Measurements from ENCODE around the gene BTBD17.

The BTBD17 gene

GRCh38 chr17:74354123-74354522, 7.5 kb downstream of the BTBD17 start:
- H3K4me2 ChIP-seq (ENCODE audit: low read depth, low read length, poor library complexity, severe bottlenecking) = no peak overlapping the region
- H3K27ac ChIP-seq (ENCODE audit: low read depth, low read length) = no peak overlapping the region

GRCh38 chr17:74353446-74354060, 8.1 kb downstream of the BTBD17 start:
- no peak overlapping the region for H3K27ac ChIP-seq (ENCODE audit: low read depth, low read length)
- H3K4me2 ChIP-seq (ENCODE audit: low read depth, low read length, poor library complexity, severe bottlenecking) = no peak overlapping the region
- H4K20me1 ChIP-seq (ENCODE audit: low read depth, low read length) = no peaks in the 10 kb centered on the region
- H3K9me3 ChIP-seq (ENCODE audit: insufficient read depth, low read length) = no peaks in the 10 kb centered on the region
- no peak overlapping the region for H3K4me3 ChIP-seq (ENCODE audit: insufficient read depth, low read length, poor library complexity, severe bottlenecking)
- no peak overlapping the region for H2AFZ ChIP-seq (ENCODE audit: low read depth, low read length, severe bottlenecking)
- H3K27me3 ChIP-seq (ENCODE audit: low read length) = no peaks in the 10 kb centered on the region
- TF ChIP-seq, protein P1, sequence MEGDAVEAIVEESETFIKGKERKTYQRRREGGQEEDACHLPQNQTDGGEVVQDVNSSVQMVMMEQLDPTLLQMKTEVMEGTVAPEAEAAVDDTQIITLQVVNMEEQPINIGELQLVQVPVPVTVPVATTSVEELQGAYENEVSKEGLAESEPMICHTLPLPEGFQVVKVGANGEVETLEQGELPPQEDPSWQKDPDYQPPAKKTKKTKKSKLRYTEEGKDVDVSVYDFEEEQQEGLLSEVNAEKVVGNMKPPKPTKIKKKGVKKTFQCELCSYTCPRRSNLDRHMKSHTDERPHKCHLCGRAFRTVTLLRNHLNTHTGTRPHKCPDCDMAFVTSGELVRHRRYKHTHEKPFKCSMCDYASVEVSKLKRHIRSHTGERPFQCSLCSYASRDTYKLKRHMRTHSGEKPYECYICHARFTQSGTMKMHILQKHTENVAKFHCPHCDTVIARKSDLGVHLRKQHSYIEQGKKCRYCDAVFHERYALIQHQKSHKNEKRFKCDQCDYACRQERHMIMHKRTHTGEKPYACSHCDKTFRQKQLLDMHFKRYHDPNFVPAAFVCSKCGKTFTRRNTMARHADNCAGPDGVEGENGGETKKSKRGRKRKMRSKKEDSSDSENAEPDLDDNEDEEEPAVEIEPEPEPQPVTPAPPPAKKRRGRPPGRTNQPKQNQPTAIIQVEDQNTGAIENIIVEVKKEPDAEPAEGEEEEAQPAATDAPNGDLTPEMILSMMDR (IDR thresholded peaks at IDR 0.05; ENCODE audit: insufficient read depth, low read length, poor library complexity, severe bottlenecking) = no peak
- no peak for TF ChIP-seq EZH2phosphoT487 (conservative IDR thresholded peaks at IDR 0.05; ENCODE audit: low read length)
- no peaks in the 10 kb centered on the region for H3K9me2 ChIP-seq (replicated peaks; ENCODE audit: insufficient read depth, low read length)
- no peaks in the 10 kb centered on the region for H3F3A ChIP-seq (ENCODE audit: insufficient read depth)
- H3K79me2 ChIP-seq (ENCODE audit: insufficient read depth, low read length) = no peaks in the 10 kb centered on the region
- H3K9ac ChIP-seq (ENCODE audit: low read length) = no peak overlapping the region
- H3K36me3 ChIP-seq (ENCODE audit: low read length) = no peaks in the 10 kb centered on the region

More at GRCh38 chr17:74354123-74354522, 7.5 kb downstream of the BTBD17 start:
- Histone ChIP-seq H3K36me3 (ENCODE audit: low read length) (no peaks in the 10 kb centered on the region), H3K9ac (ENCODE audit: low read length) (no peak overlapping the region), H3K4me3 (ENCODE audit: insufficient read depth, low read length, poor library complexity, severe bottlenecking) (no peak overlapping the region), H4K20me1 (ENCODE audit: low read depth, low read length) (no peaks in the 10 kb centered on the region), H3K79me2 (ENCODE audit: insufficient read depth, low read length) (no peaks in the 10 kb centered on the region), H3K27me3 (ENCODE audit: low read length) (no peaks in the 10 kb centered on the region), H3K9me3 (ENCODE audit: insufficient read depth, low read length) (no peaks in the 10 kb centered on the region), H3F3A (ENCODE audit: insufficient read depth) (no peaks in the 10 kb centered on the region), H3K9me2 (replicated peaks; ENCODE audit: insufficient read depth, low read length) (no peaks in the 10 kb centered on the region), H2AFZ (ENCODE audit: low read depth, low read length, severe bottlenecking) (no peak overlapping the region)
- TF ChIP-seq, protein P1 (IDR thresholded peaks at IDR 0.05; ENCODE audit: insufficient read depth, low read length, poor library complexity, severe bottlenecking) = peak; percentile 84
- no peak for TF ChIP-seq EZH2phosphoT487 (conservative IDR thresholded peaks at IDR 0.05; ENCODE audit: low read length)

DNA sequence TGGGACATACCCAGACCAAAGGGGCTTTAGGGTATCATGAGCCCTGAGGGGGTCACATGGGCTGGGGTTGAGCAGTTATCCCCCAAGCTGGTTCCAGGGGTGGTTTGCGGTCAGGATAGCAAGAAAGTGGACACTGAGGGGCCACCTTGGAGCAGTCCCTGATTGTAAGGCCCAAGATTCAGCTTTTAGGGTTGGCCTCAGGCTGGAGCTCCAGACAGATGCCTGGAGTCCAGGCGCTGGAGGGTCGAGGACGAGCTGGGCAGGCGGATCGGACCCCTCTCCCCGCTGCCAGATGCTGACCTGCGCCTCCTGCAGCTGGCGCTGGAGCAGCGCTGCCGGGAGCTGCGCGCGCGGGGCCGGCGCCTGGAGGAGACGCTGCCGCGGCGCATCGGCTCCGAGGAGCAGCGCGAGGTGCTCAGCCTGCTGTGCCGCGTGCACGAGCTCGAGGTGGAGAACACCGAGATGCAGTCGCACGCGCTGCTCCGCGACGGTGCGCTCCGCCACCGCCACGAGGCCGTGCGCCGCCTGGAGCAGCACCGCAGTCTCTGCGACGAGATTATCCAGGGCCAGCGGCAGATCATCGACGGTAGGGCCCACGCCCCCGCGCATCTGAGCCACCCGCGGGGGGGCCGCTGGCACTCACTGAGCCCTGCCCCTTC, 10.0 kb downstream of the BTBD17 start:
- no peaks in the 10 kb centered on the region for H3K27me3 ChIP-seq (ENCODE audit: low read length)
- TF ChIP-seq EZH2phosphoT487 (conservative IDR thresholded peaks at IDR 0.05; ENCODE audit: low read length) = no peak
- TF ChIP-seq, protein P1 (IDR thresholded peaks at IDR 0.05; ENCODE audit: insufficient read depth, low read length, poor library complexity, severe bottlenecking) = no peak
- no peaks in the 10 kb centered on the region for H3K79me2 ChIP-seq (ENCODE audit: insufficient read depth, low read length)
- H3K9me3 ChIP-seq (ENCODE audit: insufficient read depth, low read length) = no peaks in the 10 kb centered on the region
- no peak overlapping the region for H3K4me2 ChIP-seq (ENCODE audit: low read depth, low read length, poor library complexity, severe bottlenecking)
- H3K9ac ChIP-seq (ENCODE audit: low read length) = no peak overlapping the region
- no peaks in the 10 kb centered on the region for H3F3A ChIP-seq (ENCODE audit: insufficient read depth)
- no peaks in the 10 kb centered on the region for H3K36me3 ChIP-seq (ENCODE audit: low read length)
- no peaks in the 10 kb centered on the region for H4K20me1 ChIP-seq (ENCODE audit: low read depth, low read length)
- no peak overlapping the region for H3K27ac ChIP-seq (ENCODE audit: low read depth, low read length)
- no peak overlapping the region for H3K4me3 ChIP-seq (ENCODE audit: insufficient read depth, low read length, poor library complexity, severe bottlenecking)
- no peaks in the 10 kb centered on the region for H3K9me2 ChIP-seq (replicated peaks; ENCODE audit: insufficient read depth, low read length)
- no peak overlapping the region for H2AFZ ChIP-seq (ENCODE audit: low read depth, low read length, severe bottlenecking)

Data from SU-DHL-6 (cell line).